ENCODE measurements around the gene KBTBD12.

The KBTBD12 gene

DNA sequence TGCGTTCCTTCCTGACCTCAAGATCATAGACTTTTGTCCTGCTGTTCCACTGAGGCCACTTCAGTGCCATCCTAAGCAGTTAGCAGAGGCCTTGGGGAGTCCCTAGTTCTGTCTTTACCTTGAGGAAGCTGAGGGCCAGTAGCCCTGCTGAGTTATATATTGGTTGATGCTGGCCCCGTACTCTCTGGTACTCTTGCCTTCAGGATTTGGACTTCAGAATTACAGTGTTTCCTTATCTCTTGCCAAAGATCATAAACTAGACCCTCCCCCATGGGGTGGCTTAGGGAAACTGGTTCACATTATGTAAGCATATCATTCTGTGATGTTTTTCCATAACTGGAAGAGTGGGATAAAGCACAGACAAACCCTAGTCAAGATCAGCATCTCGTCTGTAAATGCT is 33.2 kb downstream of the KBTBD12 start:
- no peak for DNase-seq (ENCODE audit: low spot score)
- TF ChIP-seq CTCF (IDR thresholded peaks at IDR 0.05; ENCODE audit: borderline replicate concordance, control extremely low read depth, extremely low read depth, insufficient read depth, missing control alignments): no peak
- in situ Hi-C loops (cut with MboI; ENCODE audit: low sequenced_read_pairs, unreplicated experiment): no loop called here

GRCh38 chr3:127949446-127950055 is 34.5 kb downstream of the KBTBD12 start:
- TF ChIP-seq CTCF (IDR thresholded peaks at IDR 0.05; ENCODE audit: borderline replicate concordance, control extremely low read depth, extremely low read depth, insufficient read depth, missing control alignments): no peak
- in situ Hi-C loops (cut with MboI; ENCODE audit: low sequenced_read_pairs, unreplicated experiment): no loop called here
- DNase-seq (ENCODE audit: low spot score): no peak

GRCh38 chr3:127951276-127951675 is 36.2 kb downstream of the KBTBD12 start:
- in situ Hi-C loops (cut with MboI; ENCODE audit: low sequenced_read_pairs, unreplicated experiment): no loop called here
- no peak for TF ChIP-seq CTCF (IDR thresholded peaks at IDR 0.05; ENCODE audit: borderline replicate concordance, control extremely low read depth, extremely low read depth, insufficient read depth, missing control alignments)
- no peak for DNase-seq (ENCODE audit: low spot score)

GRCh38 chr3:127953091-127954035 is 38.3 kb downstream of the KBTBD12 start:
- in situ Hi-C loops (cut with MboI; ENCODE audit: low sequenced_read_pairs, unreplicated experiment): no loop called here
- TF ChIP-seq CTCF (IDR thresholded peaks at IDR 0.05; ENCODE audit: borderline replicate concordance, control extremely low read depth, extremely low read depth, insufficient read depth, missing control alignments): no peak
- DNase-seq (ENCODE audit: low spot score): no peak

- no peak for DNase-seq (ENCODE audit: low spot score)
- in situ Hi-C loops (cut with MboI; ENCODE audit: low sequenced_read_pairs, unreplicated experiment): no loop called here
- no peak for TF ChIP-seq CTCF (IDR thresholded peaks at IDR 0.05; ENCODE audit: borderline replicate concordance, control extremely low read depth, extremely low read depth, insufficient read depth, missing control alignments)
Observed at GRCh38 chr3:127954640-127955039, 39.6 kb downstream of the KBTBD12 start.

- DNase-seq (ENCODE audit: low spot score): no peak
- TF ChIP-seq CTCF (IDR thresholded peaks at IDR 0.05; ENCODE audit: borderline replicate concordance, control extremely low read depth, extremely low read depth, insufficient read depth, missing control alignments): no peak
Observed at GRCh38 chr3:127955728-127956127, 40.7 kb downstream of the KBTBD12 start.

More at GRCh38 chr3:127955728-127956127, 40.7 kb downstream of the KBTBD12 start:
- in situ Hi-C loops (cut with MboI; ENCODE audit: low sequenced_read_pairs, unreplicated experiment): no loop called here
